Mucosa of stomach (tissue), 1 donor: ENCODE results near the gene LRRTM4.

Experiments used
- H3K27me3 ChIP-seq: one replicate; pipeline ENCODE4 v1.7.0; 2013; ENCODE audit warnings: mild to moderate bottlenecking, low read length; ENCODE audit not compliant: control insufficient read depth, insufficient read depth
- H3K36me3 ChIP-seq: one replicate; pipeline ENCODE4 v1.7.0; 2013; ENCODE audit warnings: low read length; ENCODE audit not compliant: control insufficient read depth, insufficient read depth
- H3K4me1 ChIP-seq: one replicate; pipeline ENCODE4 v1.7.0; 2013; ENCODE audit warnings: mild to moderate bottlenecking, low read length; ENCODE audit not compliant: control insufficient read depth, insufficient read depth
- H3K4me3 ChIP-seq: one replicate; pipeline ENCODE4 v1.7.0; 2013; ENCODE audit warnings: low read length
- H3K9ac ChIP-seq: one replicate; pipeline ENCODE4 v1.7.0; 2013; ENCODE audit warnings: mild to moderate bottlenecking, low read length, moderate library complexity
- H3K9me3 ChIP-seq: one replicate; pipeline ENCODE4 v1.7.0; 2013; ENCODE audit warnings: mild to moderate bottlenecking, low read length, moderate library complexity; ENCODE audit not compliant: control insufficient read depth
- donor health status: Pancreatic carcinoma.

The LRRTM4 gene

DNA sequence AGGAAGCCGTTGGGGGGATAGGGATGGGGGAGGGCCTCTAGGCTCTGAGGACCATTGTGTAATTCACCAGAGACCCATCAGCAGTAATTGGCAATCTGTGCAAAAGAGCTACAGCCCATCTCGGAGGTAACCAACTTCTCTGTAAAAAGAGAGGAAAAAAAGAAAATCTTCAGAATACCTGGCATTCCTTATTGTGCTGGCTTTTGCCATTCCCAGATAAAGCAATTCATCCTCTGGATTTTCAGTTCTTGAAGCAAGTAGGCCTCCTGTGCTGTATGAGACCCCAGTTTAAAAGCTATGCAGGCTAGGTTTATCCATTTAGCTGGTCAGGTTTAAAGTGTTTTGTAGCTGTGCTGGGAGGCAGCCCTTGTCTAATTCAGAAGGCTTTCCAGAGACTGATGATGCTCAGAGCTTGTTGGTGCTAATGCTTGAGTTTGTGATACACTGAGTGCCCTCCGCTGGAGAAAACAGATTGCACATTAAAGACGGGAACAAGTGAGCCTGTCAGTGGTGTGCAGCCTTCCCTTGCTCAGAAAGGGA is at the start of gene LRRTM4:
Gene LRRTM4 (minus strand): TSS at position 446 of the 540 bp plus-strand sequence.
- Histone ChIP-seq H3K4me1 (no peaks in the 10 kb centered on the region), H3K4me3 (no peak within 1 kb of the TSS), H3K9ac (no peak within 1 kb of the TSS), H3K9me3 (no peaks in the 10 kb centered on the region), H3K27me3 (no peaks in the 10 kb centered on the region), H3K36me3 (no peaks in the 10 kb centered on the region)

DNA sequence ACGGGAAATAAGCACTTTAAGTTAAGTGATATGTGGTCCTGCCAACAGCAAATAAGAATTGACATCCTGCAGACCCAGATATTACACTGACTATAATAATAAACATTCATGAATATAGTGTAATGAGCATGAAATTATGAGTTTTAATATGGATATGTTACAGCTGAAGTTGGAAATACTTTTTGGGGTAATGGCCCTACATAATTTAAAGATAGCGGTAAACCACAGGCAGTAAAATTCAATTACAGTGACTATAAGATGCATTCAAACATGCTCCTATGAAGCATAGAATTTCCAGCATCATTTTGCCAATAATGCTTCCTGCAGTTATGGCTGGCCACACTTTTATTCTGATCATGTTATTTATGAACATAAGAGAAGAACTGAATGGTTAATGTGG is 49.4 kb upstream of the LRRTM4 start:
- Histone ChIP-seq H3K9ac (no peak overlapping the region), H3K36me3 (no peaks in the 10 kb centered on the region), H3K27me3 (no peaks in the 10 kb centered on the region), H3K9me3 (no peaks in the 10 kb centered on the region), H3K4me3 (no peak overlapping the region), H3K4me1 (no peaks in the 10 kb centered on the region)

DNA sequence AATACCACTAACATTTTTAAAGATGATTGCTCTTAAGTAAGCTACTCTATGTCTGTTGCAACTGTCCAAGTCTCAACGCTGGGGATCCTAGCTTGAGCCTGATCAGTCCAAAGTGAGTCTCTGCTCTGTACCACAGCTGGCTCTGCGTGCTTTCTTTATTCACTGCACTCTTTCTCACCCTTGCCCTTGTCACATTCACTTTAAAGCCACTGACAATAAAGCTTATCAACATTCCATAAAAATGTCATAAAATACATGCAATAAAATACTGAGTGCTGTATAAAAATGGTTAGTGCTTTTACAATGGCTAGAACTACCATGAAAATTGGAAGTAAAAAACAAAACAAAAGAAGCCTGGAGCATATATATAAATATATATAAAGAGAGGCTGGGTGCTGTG is 45.5 kb upstream of the LRRTM4 start:
- H3K36me3 ChIP-seq = no peaks in the 10 kb centered on the region
- H3K27me3 ChIP-seq = no peaks in the 10 kb centered on the region
- no peak overlapping the region for H3K4me3 ChIP-seq
- no peaks in the 10 kb centered on the region for H3K4me1 ChIP-seq
- H3K9ac ChIP-seq = no peak overlapping the region
- H3K9me3 ChIP-seq = no peaks in the 10 kb centered on the region

DNA sequence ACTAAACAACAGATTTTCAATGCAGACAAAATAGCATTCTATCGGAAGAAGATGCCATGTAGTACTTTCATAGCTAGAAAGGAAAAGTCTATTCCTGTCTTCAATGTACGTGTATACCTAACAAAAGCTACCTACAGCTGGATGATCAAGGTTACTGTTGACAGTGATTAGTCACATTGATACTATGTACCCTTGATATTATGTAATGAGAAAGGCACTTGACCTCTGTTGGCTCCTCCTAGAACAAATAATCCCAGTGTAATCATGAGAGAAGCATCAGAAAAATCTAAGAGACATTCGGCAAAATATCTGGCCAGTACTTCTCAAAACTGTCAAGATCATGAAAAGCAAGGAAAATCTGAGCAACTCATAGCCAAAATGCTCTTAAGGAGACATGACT is 44.4 kb upstream of the LRRTM4 start:
- H3K4me3 ChIP-seq = no peak overlapping the region
- H3K4me1 ChIP-seq = no peaks in the 10 kb centered on the region
- no peaks in the 10 kb centered on the region for H3K27me3 ChIP-seq
- no peaks in the 10 kb centered on the region for H3K36me3 ChIP-seq
- no peak overlapping the region for H3K9ac ChIP-seq
- H3K9me3 ChIP-seq = no peaks in the 10 kb centered on the region

DNA sequence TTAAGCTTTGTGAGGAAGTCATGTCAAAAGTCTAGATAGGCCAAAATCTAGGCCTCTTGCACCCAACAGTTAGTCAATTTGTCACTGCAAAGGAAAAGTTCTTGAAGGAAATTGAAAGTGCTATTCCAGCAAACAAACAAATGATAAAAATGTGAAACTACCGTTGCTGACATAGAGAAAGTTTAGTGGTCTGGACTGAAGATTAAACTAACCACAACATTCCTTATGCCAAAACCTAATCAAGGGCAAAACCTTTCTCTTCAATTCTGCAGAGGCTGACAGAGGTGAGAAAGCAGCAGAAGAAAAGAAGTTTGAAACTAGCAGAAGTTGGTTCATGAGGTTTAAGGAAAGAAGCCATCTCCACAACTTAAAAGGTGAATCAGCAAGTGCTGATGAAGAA is 44.0 kb upstream of the LRRTM4 start:
- Histone ChIP-seq H3K9ac (no peak overlapping the region), H3K4me1 (no peaks in the 10 kb centered on the region), H3K27me3 (no peaks in the 10 kb centered on the region), H3K36me3 (no peaks in the 10 kb centered on the region), H3K9me3 (no peaks in the 10 kb centered on the region), H3K4me3 (no peak overlapping the region)

DNA sequence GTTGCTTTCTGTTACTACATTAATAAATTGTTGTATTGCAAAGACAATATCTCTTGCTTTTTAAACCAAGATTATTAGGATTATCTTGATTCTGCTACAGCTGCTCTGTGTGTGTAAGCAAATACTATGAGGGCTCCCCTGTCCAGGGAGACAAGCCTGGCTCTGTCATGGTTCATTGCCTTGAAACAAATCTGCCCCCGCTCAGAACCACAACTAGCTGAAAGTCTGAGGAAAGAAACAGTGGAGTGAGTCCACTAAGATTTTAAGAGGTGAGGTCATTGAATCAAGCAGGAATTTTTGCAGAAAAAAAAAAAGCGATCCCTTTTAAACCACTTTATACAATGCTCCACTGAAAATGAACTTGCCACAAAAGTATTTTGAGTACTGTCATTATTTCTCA is 30.8 kb upstream of the LRRTM4 start:
- Histone ChIP-seq H3K4me3 (no peak overlapping the region), H3K9ac (no peak overlapping the region), H3K4me1 (no peaks in the 10 kb centered on the region), H3K27me3 (no peaks in the 10 kb centered on the region), H3K9me3 (no peaks in the 10 kb centered on the region), H3K36me3 (no peaks in the 10 kb centered on the region)

DNA sequence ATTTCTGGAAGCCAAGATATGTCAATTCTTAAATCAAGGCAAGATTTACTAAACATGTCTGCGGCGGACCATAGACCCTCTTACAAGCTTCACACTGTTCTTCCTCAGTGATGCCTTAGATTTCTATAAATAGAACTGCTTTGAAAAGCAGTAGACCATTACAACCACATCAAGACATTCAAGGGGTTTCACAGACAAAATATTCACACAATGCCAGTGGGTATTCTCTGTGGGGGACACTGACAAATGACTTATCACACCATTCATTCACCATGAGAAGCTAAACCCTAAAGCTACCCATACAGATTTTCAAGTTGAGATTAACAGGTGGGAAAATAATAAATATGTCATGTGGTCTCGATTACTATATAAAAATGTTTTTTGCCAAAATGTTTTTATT is 15.9 kb upstream of the LRRTM4 start:
- Histone ChIP-seq H3K9ac (no peak overlapping the region), H3K36me3 (no peaks in the 10 kb centered on the region), H3K27me3 (no peaks in the 10 kb centered on the region), H3K4me1 (no peaks in the 10 kb centered on the region), H3K9me3 (no peaks in the 10 kb centered on the region), H3K4me3 (no peak overlapping the region)

DNA sequence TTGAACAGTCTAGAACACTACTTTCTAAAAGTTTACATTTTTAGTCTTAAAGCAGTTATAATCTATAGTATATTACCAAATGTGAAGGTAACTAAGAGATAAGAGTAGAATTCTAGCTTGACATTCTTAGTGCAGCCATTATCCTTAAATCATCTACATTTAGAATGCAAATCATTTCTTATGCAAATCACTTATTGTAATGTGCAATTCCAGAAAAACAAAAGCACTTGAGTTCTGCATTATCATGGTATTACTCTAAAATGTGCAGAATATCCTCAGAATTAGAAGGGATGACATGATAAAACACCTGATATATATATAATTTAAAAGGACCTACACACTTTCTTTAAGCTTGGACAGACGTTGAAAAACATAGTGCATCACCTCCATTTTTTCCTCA is 712 bp upstream of the LRRTM4 start:
- H3K27me3 ChIP-seq = no peaks in the 10 kb centered on the region
- H3K36me3 ChIP-seq = no peaks in the 10 kb centered on the region
- no peak overlapping the region for H3K4me3 ChIP-seq
- no peaks in the 10 kb centered on the region for H3K4me1 ChIP-seq
- no peaks in the 10 kb centered on the region for H3K9me3 ChIP-seq
- no peak overlapping the region for H3K9ac ChIP-seq

DNA sequence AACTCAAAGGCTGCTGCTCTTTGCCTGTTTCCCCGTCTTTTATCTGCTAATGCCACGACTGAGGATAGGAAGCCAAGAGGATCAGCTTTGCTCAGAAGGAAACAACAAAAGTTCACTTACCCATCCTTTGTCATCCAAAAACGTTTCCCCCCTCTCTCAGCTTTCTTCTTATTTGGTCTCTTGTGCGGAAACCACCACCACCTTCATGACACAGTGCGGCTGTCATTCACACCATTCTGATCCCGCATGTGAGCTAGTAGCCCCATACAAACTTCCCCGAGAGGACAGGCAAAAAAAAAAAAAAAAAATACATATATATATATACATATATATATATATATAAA is 656 bp downstream of the LRRTM4 start:
- Histone ChIP-seq H3K4me3 (no peak overlapping the region), H3K4me1 (no peaks in the 10 kb centered on the region), H3K36me3 (no peaks in the 10 kb centered on the region), H3K27me3 (no peaks in the 10 kb centered on the region), H3K9me3 (no peaks in the 10 kb centered on the region), H3K9ac (no peak overlapping the region)

DNA sequence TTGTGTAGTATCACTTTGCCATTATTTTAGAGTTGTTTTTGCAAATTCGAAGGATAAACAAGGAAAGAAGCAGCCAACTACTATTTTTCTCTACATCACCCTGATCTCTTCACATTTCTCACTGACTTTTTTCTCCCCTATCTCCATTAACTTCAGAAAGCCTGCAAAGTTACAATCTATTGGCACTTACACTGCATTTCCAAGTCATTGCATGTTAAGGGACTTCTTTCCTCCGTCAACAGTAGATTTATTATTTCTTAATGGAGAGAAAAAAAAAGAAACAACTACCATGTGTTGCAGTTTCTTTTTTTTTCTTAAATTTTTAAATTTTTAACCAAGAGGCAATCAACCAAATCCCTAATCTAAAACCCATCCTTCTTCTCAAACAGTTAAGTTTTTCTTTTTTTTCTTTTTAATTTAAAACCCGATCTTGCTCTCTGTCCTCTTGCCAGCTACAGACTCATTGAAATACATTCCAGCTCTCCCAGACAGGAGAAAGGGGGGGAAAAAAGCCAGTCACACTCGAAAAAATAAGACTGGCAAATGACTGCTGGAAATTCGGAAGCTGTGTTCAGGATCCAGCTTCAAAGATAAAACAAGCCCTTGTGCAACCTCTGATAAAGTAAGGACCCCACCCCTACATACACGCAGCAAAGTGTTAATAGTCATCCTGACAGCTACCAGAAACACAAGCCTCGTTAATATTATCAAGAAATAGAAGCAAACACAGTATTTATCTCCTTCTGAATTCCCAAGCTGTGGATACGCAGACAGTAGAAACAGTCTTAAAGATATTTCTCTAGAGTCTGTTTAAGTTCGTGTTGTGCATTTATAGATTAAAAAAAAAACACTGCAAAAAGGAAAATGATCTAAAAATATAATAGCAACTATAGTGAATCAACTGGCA is 1.3 kb downstream of the LRRTM4 start:
- Histone ChIP-seq H3K9me3 (no peaks in the 10 kb centered on the region), H3K4me1 (no peaks in the 10 kb centered on the region), H3K27me3 (no peaks in the 10 kb centered on the region), H3K36me3 (no peaks in the 10 kb centered on the region), H3K4me3 (no peak overlapping the region), H3K9ac (no peak overlapping the region)

DNA sequence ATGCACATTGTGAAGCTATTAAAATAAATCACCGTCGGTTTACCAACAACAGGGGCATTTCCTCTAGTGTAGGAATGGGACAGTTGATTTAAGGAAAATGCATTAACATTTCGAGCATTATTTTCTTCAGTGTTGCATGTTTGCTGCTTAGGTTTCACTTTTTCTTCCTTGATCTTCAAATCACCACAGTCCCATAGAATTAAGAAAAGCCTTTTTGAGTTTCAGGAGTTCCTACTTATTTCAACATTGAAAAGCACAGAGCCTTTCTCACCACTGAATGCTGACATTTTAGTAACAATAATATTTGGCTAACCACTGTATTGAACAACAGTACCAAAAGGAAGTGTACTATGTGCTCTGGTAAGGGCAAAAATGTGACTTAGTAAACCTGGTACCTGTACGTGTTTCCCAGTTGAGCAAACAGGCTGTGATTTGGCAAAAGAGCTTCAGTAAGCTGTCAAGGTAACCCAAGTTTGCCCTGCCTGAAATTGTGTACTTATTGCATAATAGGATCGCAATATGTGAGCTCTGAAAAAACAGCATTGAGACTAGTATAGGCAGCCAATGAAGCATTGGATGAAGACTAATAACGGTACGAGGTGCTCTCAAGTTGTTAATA is 2.2 kb downstream of the LRRTM4 start:
- Histone ChIP-seq H3K4me3 (no peak overlapping the region), H3K36me3 (no peaks in the 10 kb centered on the region), H3K27me3 (no peaks in the 10 kb centered on the region), H3K9me3 (no peaks in the 10 kb centered on the region), H3K9ac (no peak overlapping the region), H3K4me1 (no peaks in the 10 kb centered on the region)

DNA sequence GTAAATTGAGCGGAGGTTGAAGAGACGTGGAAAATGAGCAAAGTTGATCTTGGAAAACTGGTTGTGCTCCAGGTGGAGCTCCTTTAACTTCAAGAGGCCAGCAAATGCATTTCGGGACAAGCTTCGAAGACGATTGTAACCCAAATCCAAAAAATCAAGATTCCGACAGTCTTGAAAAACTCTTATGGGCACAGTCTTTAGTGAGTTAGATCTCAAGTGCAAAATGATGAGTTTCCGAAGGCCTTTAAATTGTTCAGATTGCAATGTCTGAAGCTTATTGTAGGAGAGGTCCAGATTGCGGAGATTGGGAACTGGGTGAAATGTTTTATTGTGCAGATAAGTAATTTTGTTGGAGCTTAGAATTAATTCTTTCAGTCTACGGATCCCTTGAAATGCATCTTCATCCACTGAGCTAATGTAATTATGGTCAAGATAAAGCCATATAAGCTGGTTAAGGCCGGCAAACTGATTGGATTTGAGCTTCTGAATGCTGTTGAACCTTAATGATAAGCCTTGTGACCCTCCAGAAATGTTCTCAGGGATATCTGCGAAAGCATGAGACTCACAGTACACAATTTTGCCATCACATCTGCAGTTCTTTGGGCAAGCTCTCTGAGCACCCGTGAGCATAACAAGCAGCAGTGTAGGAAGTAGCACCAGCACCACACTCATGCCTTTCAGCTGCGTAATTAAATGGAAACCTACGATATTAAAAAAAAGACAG is 2.9 kb downstream of the LRRTM4 start:
- H3K4me3 ChIP-seq = no peak overlapping the region
- no peaks in the 10 kb centered on the region for H3K4me1 ChIP-seq
- no peak overlapping the region for H3K9ac ChIP-seq
- H3K9me3 ChIP-seq = no peaks in the 10 kb centered on the region
- no peaks in the 10 kb centered on the region for H3K36me3 ChIP-seq
- no peaks in the 10 kb centered on the region for H3K27me3 ChIP-seq
